ENCODE measurements around the gene CACHD1. TPM values are rescaled to one million over a fixed set of nuclear protein-coding genes. Genes with fewer than 3 reads are reported as not detected.

The CACHD1 gene
- total and polyA plus RNA-seq, 2 of the 4 experiments (the other 2 are of a cell fraction), result 2.9 to 5.9 TPM

- DNase-seq, result no peak
- H3K9ac ChIP-seq (ENCODE audit: low read depth, low read length), result no peak overlapping the region
- H3K9me3 ChIP-seq (ENCODE audit: control insufficient read depth, insufficient read depth, low read length), result no peaks in the 10 kb centered on the region
- in situ Hi-C loops (cut with MboI; ENCODE audit: low sequenced_read_pairs) (no loop called here), intact Hi-C loops (cut with micrococcal nuclease) (no loop called here), dilution Hi-C loops (cut with HindIII; ENCODE audit: low sequenced_read_pairs, unreplicated experiment) (no loop called here)
- H3K23ac ChIP-seq (ENCODE audit: low read depth, low read length), result no peak overlapping the region
- ChIA-PET POLR2A (ENCODE audit: unreplicated experiment) (no interaction called here), CTCF (no interaction called here)
- no peaks in the 10 kb centered on the region for H3K79me1 ChIP-seq (ENCODE audit: low read depth in 1 of 2, low read length in 2 of 2)
- H3K18ac ChIP-seq (ENCODE audit: low read depth, low read length), result no peak overlapping the region
- no peak overlapping the region for H2BK5ac ChIP-seq (ENCODE audit: low read depth, low read length, poor library complexity, severe bottlenecking)
- no peak overlapping the region for H2AK9ac ChIP-seq (replicated peaks; ENCODE audit: low read depth, low read length, poor library complexity)
- no peak overlapping the region for H3K4ac ChIP-seq (ENCODE audit: low read depth, low read length)
- peaks cover 2% of the 10 kb centered on the region; the same call in 1 of the 2 replicates for H3K27me3 ChIP-seq (ENCODE audit: control insufficient read depth, insufficient read depth, low read length)
- no peaks in the 10 kb centered on the region for H4K20me1 ChIP-seq (ENCODE audit: insufficient read depth, low read length)
- WGBS, 2 experiments (ENCODE audit: extremely low coverage in 2 of 2, insufficient read length in 1 of 2), result no CpG with 5 or more reads among the region's 1 CpG
- H2BK20ac ChIP-seq (ENCODE audit: low read depth, low read length), result no peak overlapping the region
- H3K56ac ChIP-seq (ENCODE audit: extremely low read depth, insufficient read depth, low read length), result no peak overlapping the region
- H3K27ac ChIP-seq (ENCODE audit: insufficient read depth, low read length), result no peak overlapping the region
- BruUV-seq (replicated peaks), result no TSS peak
- H2BK120ac ChIP-seq (ENCODE audit: low read depth, low read length), result no peak overlapping the region
- no peak overlapping the region for H3K4me2 ChIP-seq (ENCODE audit: low read depth, low read length)
- H2BK15ac ChIP-seq (ENCODE audit: low read depth, low read length), result no peak overlapping the region
- no peak overlapping the region for H4K8ac ChIP-seq (ENCODE audit: low read depth in 2 of 2, low read length in 2 of 2)
- H3K14ac ChIP-seq (replicated peaks; ENCODE audit: low read depth, low read length), result no peak overlapping the region
- H4K5ac ChIP-seq (ENCODE audit: low read depth, low read length), result no peak overlapping the region
- no peaks in the 10 kb centered on the region for H3K36me3 ChIP-seq (ENCODE audit: control insufficient read depth, insufficient read depth, low read length)
- no peak for ATAC-seq (ENCODE audit: low read depth)
- no peak overlapping the region for H2AK5ac ChIP-seq (ENCODE audit: low read depth, low read length)
- no peak overlapping the region for H3K4me3 ChIP-seq (ENCODE audit: insufficient read depth, low read depth, low read length)
- H3K4me1 ChIP-seq (ENCODE audit: control insufficient read depth, insufficient read depth, low read length), result no peaks in the 10 kb centered on the region
- no peaks in the 10 kb centered on the region for H3K9me1 ChIP-seq (ENCODE audit: insufficient read depth, low read length)
- no peak overlapping the region for H2AFZ ChIP-seq (replicated peaks; ENCODE audit: low read length, poor library complexity)
- TF ChIP-seq MXI1 (IDR thresholded peaks at IDR 0.05; ENCODE audit: borderline replicate concordance, low read depth, low read length) (no peak), NFE2L2 (IDR thresholded peaks at IDR 0.05; ENCODE audit: low read depth, low read length) (no peak), RCOR1 (IDR thresholded peaks at IDR 0.05; ENCODE audit: insufficient replicate concordance, low read length) (no peak), ELK1 (IDR thresholded peaks at IDR 0.05; ENCODE audit: borderline replicate concordance, low read depth, low read length) (no peak), BHLHE40 (IDR thresholded peaks at IDR 0.05; ENCODE audit: low read depth, low read length) (no peak), CEBPB (IDR thresholded peaks at IDR 0.05; ENCODE audit: low read depth, low read length) (no peak), MAZ (IDR thresholded peaks at IDR 0.05; ENCODE audit: borderline replicate concordance, low read depth, low read length) (no peak), RFX5 (IDR thresholded peaks at IDR 0.05; ENCODE audit: low read depth, low read length) (no peak)
- TF ChIP-seq, protein P1, sequence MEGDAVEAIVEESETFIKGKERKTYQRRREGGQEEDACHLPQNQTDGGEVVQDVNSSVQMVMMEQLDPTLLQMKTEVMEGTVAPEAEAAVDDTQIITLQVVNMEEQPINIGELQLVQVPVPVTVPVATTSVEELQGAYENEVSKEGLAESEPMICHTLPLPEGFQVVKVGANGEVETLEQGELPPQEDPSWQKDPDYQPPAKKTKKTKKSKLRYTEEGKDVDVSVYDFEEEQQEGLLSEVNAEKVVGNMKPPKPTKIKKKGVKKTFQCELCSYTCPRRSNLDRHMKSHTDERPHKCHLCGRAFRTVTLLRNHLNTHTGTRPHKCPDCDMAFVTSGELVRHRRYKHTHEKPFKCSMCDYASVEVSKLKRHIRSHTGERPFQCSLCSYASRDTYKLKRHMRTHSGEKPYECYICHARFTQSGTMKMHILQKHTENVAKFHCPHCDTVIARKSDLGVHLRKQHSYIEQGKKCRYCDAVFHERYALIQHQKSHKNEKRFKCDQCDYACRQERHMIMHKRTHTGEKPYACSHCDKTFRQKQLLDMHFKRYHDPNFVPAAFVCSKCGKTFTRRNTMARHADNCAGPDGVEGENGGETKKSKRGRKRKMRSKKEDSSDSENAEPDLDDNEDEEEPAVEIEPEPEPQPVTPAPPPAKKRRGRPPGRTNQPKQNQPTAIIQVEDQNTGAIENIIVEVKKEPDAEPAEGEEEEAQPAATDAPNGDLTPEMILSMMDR (conservative IDR thresholded peaks at IDR 0.05; ENCODE audit: low read depth, low read length), result no peak
- no peak overlapping the region for H4K91ac ChIP-seq (ENCODE audit: insufficient read depth, low read depth, low read length)
These were observed 11.0 kb upstream of the CACHD1 start for GRCh38 chr1:64458915-64459314.
